Thoracic aorta (tissue), 2 donors: ENCODE data around the gene HKDC1. TPM values are rescaled to one million over a fixed set of nuclear protein-coding genes. Genes with fewer than 3 reads are reported as not detected.

Experiments
- ATAC-seq: fragments of 150-250 bp; one replicate; pipeline ENCODE4 v1.8.0; 2017; ENCODE audit warnings: low read depth; ENCODE audit not compliant: insufficient number of reproducible peaks, low FRiP score
- DNase-seq: peaks from one replicate; pipeline ENCODE4 v3.0.0-alpha.2; 2020; ENCODE audit warnings: low spot score
- H3K27ac ChIP-seq, 2 donors: fragments of 200-600 bp; sonication (generic); 1 replicate in 1 of 2; 2 replicates in 1 of 2; pipeline ENCODE4 v1.5.1; 2016; ENCODE audit warnings: mild to moderate bottlenecking in 2 of 2, moderate library complexity in 2 of 2
- H3K27me3 ChIP-seq: fragments of 200-600 bp; sonication (generic); replicated peaks from 2 replicates; pipeline ENCODE4 v1.6.0; 2016; ENCODE audit warnings: mild to moderate bottlenecking; ENCODE audit not compliant: insufficient read depth
- H3K36me3 ChIP-seq: fragments of 200-600 bp; sonication (generic); one replicate; pipeline ENCODE4 v1.5.1; 2016
- H3K4me1 ChIP-seq, 2 donors: fragments of 200-600 bp; sonication (generic); 1 replicate in 1 of 2; 2 replicates in 1 of 2; pipeline versions ENCODE4 v1.5.1 to v1.6.0; 2016; ENCODE audit warnings: low read depth in 2 of 2, mild to moderate bottlenecking in 1 of 2; ENCODE audit not compliant: control insufficient read depth in 1 of 2
- H3K4me3 ChIP-seq: fragments of 200-600 bp; sonication (generic); 2 replicates; pipeline ENCODE4 v1.5.1; 2016; ENCODE audit warnings: mild to moderate bottlenecking
- H3K9me3 ChIP-seq: fragments of 200-600 bp; sonication (generic); 2 replicates; pipeline ENCODE4 v1.5.1; 2016
- CTCF ChIP-seq: fragments of 200-600 bp; sonication (generic); IDR thresholded peaks from one replicate; pipeline ENCODE4 v1.5.1; 2019; ENCODE audit warnings: antibody characterized with exemption
- total RNA-seq, 2 donors: library from RNA; depleted of rRNA; stranded (reverse); fragments of >200 nt; gene quantifications; one replicate each; pipeline versions ENCODE4 v1.1.0 to v1.2.3, GENCODE V29; 2016

HKDC1 gene
- total RNA-seq, 2 donors from 2014 or later, result 0.14 TPM; not detected in 1

- no peak overlapping the region for H3K4me3 ChIP-seq
- DNase-seq, result no peak
- TF ChIP-seq CTCF, result no peak
- no peaks in the 10 kb centered on the region for H3K9me3 ChIP-seq
- no peak for ATAC-seq
- H3K36me3 ChIP-seq, result no peaks in the 10 kb centered on the region
- no peak overlapping the region for H3K27ac ChIP-seq
- no peaks in the 10 kb centered on the region for H3K27me3 ChIP-seq
- peaks cover 0 to 3% of the 10 kb centered on the region in 2 donors for H3K4me1 ChIP-seq
Observed at GRCh38 chr10:69287181-69287580, 67.0 kb downstream of the HKDC1 start.

- no peaks in the 10 kb centered on the region for H3K9me3 ChIP-seq
- H3K36me3 ChIP-seq, result no peaks in the 10 kb centered on the region
- no peak overlapping the region for H3K4me3 ChIP-seq
- no peaks in the 10 kb centered on the region for H3K27me3 ChIP-seq
- DNase-seq, result no peak
- TF ChIP-seq CTCF, result no peak
- no peaks in the 10 kb centered on the region for H3K4me1 ChIP-seq
- H3K27ac ChIP-seq, result no peak overlapping the region
- ATAC-seq, result no peak
Observed at GRCh38 chr10:69290993-69291392, 70.9 kb downstream of the HKDC1 start.

- no peak for ATAC-seq
Observed at GRCh38 chr10:69292459-69292858, 72.3 kb downstream of the HKDC1 start.

GRCh38 chr10:69295027-69295636, 75.0 kb downstream of the HKDC1 start:
- Histone ChIP-seq H3K27ac (no peak overlapping the region), H3K27me3 (no peaks in the 10 kb centered on the region), H3K9me3 (no peaks in the 10 kb centered on the region), H3K36me3 (no peaks in the 10 kb centered on the region), H3K4me1 (no peaks in the 10 kb centered on the region), H3K4me3 (no peak overlapping the region)
- DNase-seq, result no peak
- no peak for TF ChIP-seq CTCF
- no peak for ATAC-seq

More at GRCh38 chr10:69292459-69292858, 72.3 kb downstream of the HKDC1 start:
- no peaks in the 10 kb centered on the region for H3K9me3 ChIP-seq
- H3K27ac ChIP-seq, result no peak overlapping the region
- TF ChIP-seq CTCF, result no peak
- H3K36me3 ChIP-seq, result no peaks in the 10 kb centered on the region
- no peaks in the 10 kb centered on the region for H3K4me1 ChIP-seq
- DNase-seq, result no peak
- H3K27me3 ChIP-seq, result no peaks in the 10 kb centered on the region
- H3K4me3 ChIP-seq, result no peak overlapping the region

GRCh38 chr10:69303632-69304051, 83.5 kb downstream of the HKDC1 start:
- Histone ChIP-seq H3K4me1 (no peaks in the 10 kb centered on the region), H3K36me3 (no peaks in the 10 kb centered on the region), H3K4me3 (no peak overlapping the region), H3K27ac (no peak overlapping the region), H3K9me3 (no peaks in the 10 kb centered on the region), H3K27me3 (no peaks in the 10 kb centered on the region)
- no peak for TF ChIP-seq CTCF
- ATAC-seq, result no peak
- DNase-seq, result no peak
